HUES48 (cell line): Measurements from ENCODE around the gene PFN3.
"Not testable (repeated sequence)": the region's sequence is repeated elsewhere in the genome, so short reads cannot be mapped to it uniquely, and the experiment has no call there.

Source experiments
- H3K27ac ChIP-seq: one replicate; pipeline ENCODE4 v1.7.0; 2013; ENCODE audit warnings: low read depth, low read length, inconsistent platforms
- H3K27me3 ChIP-seq: 2 replicates; pipeline ENCODE4 v1.6.1; 2013; ENCODE audit warnings: mild to moderate bottlenecking, low read length; ENCODE audit not compliant: control insufficient read depth, insufficient read depth
- H3K36me3 ChIP-seq: 2 replicates; pipeline ENCODE4 v1.6.1; 2013; ENCODE audit warnings: low read length; ENCODE audit not compliant: control insufficient read depth, insufficient read depth
- H3K4me1 ChIP-seq: 2 replicates; pipeline ENCODE4 v1.6.1; 2013; ENCODE audit warnings: mild to moderate bottlenecking, low read length; ENCODE audit not compliant: control insufficient read depth, insufficient read depth
- H3K4me3 ChIP-seq: 2 replicates; pipeline ENCODE4 v1.5.1; 2013; ENCODE audit warnings: mild to moderate bottlenecking, low read depth, low read length
- H3K9ac ChIP-seq: 2 replicates; pipeline ENCODE4 v1.6.1; 2013; ENCODE audit warnings: mild to moderate bottlenecking, low read depth, low read length, moderate library complexity
- H3K9me3 ChIP-seq: 2 replicates; pipeline ENCODE4 v1.6.1; 2013; ENCODE audit warnings: low read length; ENCODE audit not compliant: control insufficient read depth, insufficient read depth

PFN3 gene

DNA sequence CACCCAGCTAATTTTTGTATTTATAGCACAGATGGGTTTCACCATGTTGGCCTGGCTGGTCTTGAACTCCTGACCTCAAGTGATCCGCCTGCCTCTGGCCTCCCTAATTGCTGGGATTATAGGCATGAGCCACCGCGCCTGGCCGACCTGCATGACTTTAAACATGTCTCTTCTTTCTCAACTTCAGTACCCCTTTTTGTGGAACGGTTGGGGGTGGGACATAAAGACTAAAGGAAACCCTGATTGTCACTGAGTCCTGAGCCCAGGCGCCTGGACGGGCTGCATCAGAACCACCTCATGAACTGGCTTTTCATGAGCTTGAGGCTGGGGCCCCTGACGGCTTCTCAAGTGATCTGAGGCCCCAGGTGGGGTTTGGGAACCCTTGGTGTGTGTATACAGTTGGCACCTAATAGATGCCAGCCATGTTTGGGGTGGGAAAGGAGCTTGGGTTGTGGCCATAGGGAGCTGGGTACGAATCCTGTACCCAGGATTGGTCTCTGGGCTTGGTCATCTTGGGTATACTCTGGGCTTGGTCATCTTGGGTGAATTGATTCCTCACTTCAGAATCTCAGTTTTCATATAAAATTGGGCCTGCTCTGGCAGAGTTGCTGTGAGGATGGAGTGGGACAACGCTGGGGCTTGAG lies 28.2 kb upstream of the PFN3 start:
- Histone ChIP-seq H3K36me3 (peaks cover 37% of the 10 kb centered on the region), H3K4me3 (no peak overlapping the region), H3K4me1 (peaks cover 13% of the 10 kb centered on the region), H3K9me3 (no peaks in the 10 kb centered on the region), H3K27ac (no peak overlapping the region), H3K27me3 (no peaks in the 10 kb centered on the region), H3K9ac (no peak overlapping the region)

DNA sequence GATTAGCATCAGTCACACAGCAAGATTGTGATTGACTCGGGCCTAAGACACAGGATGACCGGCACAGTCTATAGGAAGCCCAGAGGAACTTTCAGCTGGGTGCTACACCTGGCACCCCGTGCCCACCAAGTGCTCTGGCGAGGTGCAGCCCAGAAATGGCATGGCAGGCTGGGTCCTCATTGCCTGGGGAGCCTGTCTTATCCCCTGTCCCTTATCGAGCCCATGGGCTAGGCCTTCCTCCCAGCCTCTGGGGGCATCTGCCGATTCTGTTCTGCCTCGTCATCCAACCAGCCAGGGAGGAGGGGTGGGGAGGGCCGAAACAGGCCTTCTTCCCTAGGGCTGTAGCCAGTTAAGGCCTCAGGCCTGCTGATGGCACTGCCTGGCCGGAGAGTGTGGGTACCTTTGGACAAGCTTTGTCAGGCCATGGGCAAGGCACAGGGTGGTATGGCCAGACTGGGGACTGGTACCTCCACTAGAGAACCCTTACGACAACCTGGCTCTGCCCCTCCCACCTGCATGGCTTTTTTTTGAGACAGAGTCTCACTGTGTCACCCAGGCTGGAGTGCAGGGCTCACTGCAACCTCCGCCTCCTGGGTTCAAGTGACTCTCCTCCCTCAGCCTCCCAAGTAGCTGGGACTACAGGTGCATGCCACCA lies 27.6 kb upstream of the PFN3 start:
- Histone ChIP-seq H3K9ac (no peak overlapping the region), H3K27ac (no peak overlapping the region), H3K9me3 (no peaks in the 10 kb centered on the region), H3K27me3 (no peaks in the 10 kb centered on the region), H3K36me3 (peaks cover 32% of the 10 kb centered on the region), H3K4me3 (peak overlapping the region; percentile 87; the same call in 1 of the 2 replicates), H3K4me1 (peaks cover 13% of the 10 kb centered on the region)

GRCh38 chr5:177427211-177427822 lies 26.9 kb upstream of the PFN3 start:
- Histone ChIP-seq H3K27me3 (no peaks in the 10 kb centered on the region), H3K36me3 (peaks cover 25% of the 10 kb centered on the region), H3K9me3 (no peaks in the 10 kb centered on the region), H3K27ac (peak overlapping the region; percentile 86), H3K4me1 (peaks cover 13% of the 10 kb centered on the region), H3K9ac (peak overlapping the region; percentile 97), H3K4me3 (peak overlapping the region; percentile 87)

- Histone ChIP-seq H3K27ac (peak within 1 kb of the TSS; percentile 97), H3K4me3 (peak within 1 kb of the TSS; percentile 87), H3K36me3 (peaks cover 19% of the 10 kb centered on the region), H3K9me3 (no peaks in the 10 kb centered on the region), H3K9ac (peak within 1 kb of the TSS; percentile 97), H3K27me3 (no peaks in the 10 kb centered on the region), H3K4me1 (peaks cover 13% of the 10 kb centered on the region)
Measured at GRCh38 chr5:177426566-177427210, 26.2 kb upstream of the PFN3 start, which contains the start of gene GRK6. Gene GRK6 (plus strand): TSS chr5:177426676. CDS start chr5:177426846, 170 bp downstream.

DNA sequence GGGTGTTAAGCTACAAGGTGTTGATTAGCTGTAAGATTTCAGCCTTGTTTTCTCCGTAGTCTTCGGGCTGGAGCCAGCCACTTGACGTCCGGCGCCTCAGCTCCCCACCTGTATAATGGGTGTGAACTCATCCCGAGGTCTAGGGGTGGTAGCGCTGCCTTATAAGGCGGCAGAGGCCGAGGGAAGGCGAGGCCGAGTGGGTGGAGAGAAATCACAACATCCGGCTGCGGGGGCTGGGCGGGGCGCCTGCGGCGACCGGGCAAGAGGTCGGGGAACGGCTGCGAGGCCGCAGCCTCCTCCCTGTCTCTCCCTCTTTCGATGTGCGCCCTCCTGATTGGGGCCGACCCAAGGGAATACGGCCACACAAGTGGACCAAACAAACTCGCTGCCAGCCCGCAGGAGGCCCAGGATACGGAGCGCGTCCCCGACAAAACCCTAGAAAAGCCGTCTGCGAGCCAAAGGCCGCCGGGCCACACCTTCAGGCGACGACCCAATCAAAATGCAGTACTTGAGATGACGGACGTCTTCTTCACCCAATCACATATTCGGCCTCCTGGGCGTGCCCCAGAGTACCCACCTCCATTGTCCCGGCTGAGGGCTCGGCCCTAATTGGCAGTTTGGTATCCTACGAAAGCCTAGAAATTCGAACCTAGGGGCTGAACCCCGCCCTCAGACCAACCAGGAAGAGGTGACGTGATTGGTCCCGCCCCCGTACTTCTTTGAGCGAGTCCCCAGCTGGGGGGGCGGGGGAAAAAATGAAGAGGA lies 25.5 kb upstream of the PFN3 start:
- H3K27ac ChIP-seq: peak overlapping the region; percentile 97
- peak overlapping the region; percentile 69 for H3K4me3 ChIP-seq
- no peaks in the 10 kb centered on the region for H3K27me3 ChIP-seq
- H3K4me1 ChIP-seq: peaks cover 13% of the 10 kb centered on the region
- H3K9me3 ChIP-seq: no peaks in the 10 kb centered on the region
- peak overlapping the region; percentile 79 for H3K9ac ChIP-seq
- H3K36me3 ChIP-seq: peaks cover 12% of the 10 kb centered on the region

DNA sequence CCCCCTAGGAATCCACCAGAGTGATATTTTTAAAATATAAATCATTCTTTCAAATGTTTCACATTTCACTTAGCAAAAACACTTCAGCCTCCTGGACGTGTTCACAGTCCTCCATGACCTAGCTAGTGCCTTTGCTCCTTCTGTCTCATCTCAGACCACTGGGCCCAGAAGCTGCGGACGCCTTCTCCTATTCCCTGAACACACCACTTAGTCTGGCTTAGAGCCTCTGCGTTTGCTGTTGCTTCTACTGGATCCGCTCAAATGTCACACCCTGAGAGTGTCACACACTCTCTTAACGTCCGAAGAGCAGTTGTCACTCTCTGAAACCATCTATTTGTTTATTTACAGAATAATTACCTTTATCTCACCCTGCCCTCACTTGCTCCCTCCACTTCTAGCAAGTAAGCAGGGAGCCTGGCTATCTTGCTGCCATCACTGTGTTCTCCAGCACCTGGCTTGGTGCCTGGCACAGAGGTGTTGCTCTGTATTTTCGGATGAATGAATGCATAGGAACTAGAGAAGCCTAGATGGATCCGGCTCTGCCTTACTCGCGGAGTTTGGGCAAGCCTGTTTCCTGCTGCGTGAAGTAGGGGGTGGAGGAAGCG lies 24.8 kb upstream of the PFN3 start:
- no peaks in the 10 kb centered on the region for H3K9me3 ChIP-seq
- peaks cover 5% of the 10 kb centered on the region for H3K36me3 ChIP-seq
- peak overlapping the region; percentile 79 for H3K9ac ChIP-seq
- H3K27me3 ChIP-seq: no peaks in the 10 kb centered on the region
- peak overlapping the region; percentile 97 for H3K27ac ChIP-seq
- H3K4me1 ChIP-seq: peaks cover 13% of the 10 kb centered on the region
- peak overlapping the region; percentile 69 for H3K4me3 ChIP-seq

DNA sequence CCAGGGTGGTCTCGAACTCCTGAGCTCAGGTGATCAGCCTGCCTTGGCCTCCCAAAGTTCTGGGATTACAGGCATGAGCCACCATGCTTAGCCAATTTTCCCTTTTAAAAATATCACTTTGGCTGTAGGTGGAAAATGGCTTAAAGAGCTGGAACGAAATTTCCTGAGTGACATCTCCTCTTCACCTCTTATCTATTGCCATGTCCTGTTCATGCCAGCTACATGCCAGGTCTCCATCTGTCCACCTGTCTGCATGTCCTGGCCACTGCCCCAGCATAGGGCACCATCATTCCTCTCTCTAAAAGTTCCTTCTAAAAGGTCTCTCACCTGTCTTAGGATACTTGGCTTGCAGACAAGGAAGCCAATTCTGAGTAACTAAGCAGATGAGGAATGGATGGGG lies 23.2 kb upstream of the PFN3 start:
- H3K9ac ChIP-seq: no peak overlapping the region
- H3K27me3 ChIP-seq: no peaks in the 10 kb centered on the region
- H3K4me1 ChIP-seq: peaks cover 13% of the 10 kb centered on the region
- no peaks in the 10 kb centered on the region for H3K9me3 ChIP-seq
- no peak overlapping the region for H3K4me3 ChIP-seq
- H3K36me3 ChIP-seq: no peaks in the 10 kb centered on the region
- no peak overlapping the region for H3K27ac ChIP-seq

DNA sequence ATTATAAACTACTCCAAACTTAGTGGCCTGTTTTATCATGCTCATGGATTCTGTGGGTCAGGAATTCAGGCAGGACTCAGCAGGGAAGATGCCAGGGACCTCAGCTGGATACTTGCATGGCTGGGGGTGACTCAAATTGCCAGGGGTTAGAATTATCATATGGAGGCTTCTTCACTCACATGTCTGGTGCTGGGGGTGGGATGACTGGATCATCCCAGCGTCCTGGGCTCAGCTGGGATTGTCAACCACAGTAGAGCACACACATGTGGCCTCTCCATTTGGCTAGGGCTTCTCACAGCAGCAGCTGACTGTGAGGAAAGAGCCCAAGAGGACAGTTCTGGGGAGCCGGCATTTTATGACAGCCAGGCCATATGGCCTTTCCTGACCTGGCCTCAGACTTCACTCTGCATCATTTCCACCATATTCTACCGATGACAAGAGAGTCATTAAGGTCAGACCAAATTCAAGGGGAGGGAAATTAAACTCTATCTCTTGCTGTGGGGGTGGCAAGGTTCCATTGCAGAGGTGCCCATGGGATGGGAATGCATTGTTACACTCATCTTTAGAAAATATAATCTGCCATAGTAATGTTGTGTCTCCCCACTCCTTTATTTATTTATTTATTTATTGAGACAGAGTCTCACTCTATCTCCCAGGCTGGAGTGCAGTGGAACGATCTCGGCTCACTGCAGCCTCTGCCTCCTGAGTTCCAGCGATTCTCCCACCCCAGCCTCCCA lies 20.8 kb upstream of the PFN3 start:
- no peaks in the 10 kb centered on the region for H3K9me3 ChIP-seq
- no peak overlapping the region for H3K27ac ChIP-seq
- H3K36me3 ChIP-seq: no peaks in the 10 kb centered on the region
- H3K4me1 ChIP-seq: peaks cover 4% of the 10 kb centered on the region; the same call in 1 of the 2 replicates
- H3K27me3 ChIP-seq: peaks cover 4% of the 10 kb centered on the region; the same call in 1 of the 2 replicates
- H3K4me3 ChIP-seq: no peak overlapping the region
- H3K9ac ChIP-seq: no peak overlapping the region

GRCh38 chr5:177420472-177420871 lies 20.0 kb upstream of the PFN3 start:
- not testable (repeated sequence) for H3K9ac ChIP-seq, H3K4me3 ChIP-seq, H3K27me3 ChIP-seq, H3K36me3 ChIP-seq, H3K9me3 ChIP-seq, H3K27ac ChIP-seq, H3K4me1 ChIP-seq

DNA sequence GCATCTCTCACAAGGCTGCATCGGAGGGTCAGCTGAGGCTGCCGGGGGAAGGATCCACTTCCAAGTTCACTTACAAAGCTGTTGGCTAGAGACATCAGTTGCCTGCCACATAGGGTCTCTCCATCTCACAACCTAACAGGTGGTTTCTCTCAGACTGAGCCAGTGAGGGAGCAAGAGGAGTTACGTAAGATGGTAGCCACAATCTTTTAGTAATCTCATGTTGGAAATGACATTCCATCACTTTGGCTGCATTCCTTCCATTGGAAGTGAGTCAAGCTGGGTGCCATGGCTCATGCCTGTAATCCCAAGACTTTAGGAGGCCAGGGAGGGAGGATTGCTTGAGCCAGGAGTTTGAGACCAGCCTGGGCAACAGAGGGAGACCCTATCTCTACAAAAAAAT lies 18.6 kb upstream of the PFN3 start:
- Histone ChIP-seq H3K36me3 (no peaks in the 10 kb centered on the region), H3K27me3 (peaks cover 5% of the 10 kb centered on the region; the same call in 1 of the 2 replicates), H3K9me3 (no peaks in the 10 kb centered on the region), H3K9ac (no peak overlapping the region), H3K27ac (no peak overlapping the region), H3K4me3 (no peak overlapping the region), H3K4me1 (no peaks in the 10 kb centered on the region)
